NCI-H510A treated with DMSO at 0.1 percent for 48 hours (cell line): ENCODE data around the gene MED13L.

Experiments
- DNase-seq: peaks from one replicate; lab custom pipeline; 2025; lab: John Stamatoyannopoulos, UW

MED13L gene

GRCh38 chr12:115944392-115944742, 333.1 kb downstream of the MED13L start:
- no peak for DNase-seq

- no peak for DNase-seq
Measured at GRCh38 chr12:115943630-115944391, 333.7 kb downstream of the MED13L start.

- no peak for DNase-seq
Measured at GRCh38 chr12:115943310-115943629, 334.2 kb downstream of the MED13L start.

GRCh38 chr12:115942346-115942745, 335.1 kb downstream of the MED13L start:
- no peak for DNase-seq

- no peak for DNase-seq
Measured at GRCh38 chr12:115941362-115941761, 336.1 kb downstream of the MED13L start.

- no peak for DNase-seq
Measured at GRCh38 chr12:115938794-115939377, 338.6 kb downstream of the MED13L start.

- no peak for DNase-seq
Measured at GRCh38 chr12:115936997-115937916, 340.2 kb downstream of the MED13L start.

- DNase-seq = no peak
Measured at GRCh38 chr12:115934877-115935276, 342.6 kb downstream of the MED13L start.

GRCh38 chr12:115934046-115934445, 343.4 kb downstream of the MED13L start:
- DNase-seq = no peak

- DNase-seq = no peak
Measured at GRCh38 chr12:115932066-115932465, 345.4 kb downstream of the MED13L start.

GRCh38 chr12:115930336-115930735, 347.2 kb downstream of the MED13L start:
- no peak for DNase-seq

- DNase-seq = no peak
Measured at GRCh38 chr12:115926037-115926670, 351.3 kb downstream of the MED13L start.

- no peak for DNase-seq
Measured at GRCh38 chr12:115923851-115924250, 353.6 kb downstream of the MED13L start.

GRCh38 chr12:115922952-115923564, 354.4 kb downstream of the MED13L start:
- DNase-seq = no peak

GRCh38 chr12:115920395-115921183, 356.9 kb downstream of the MED13L start:
- DNase-seq = no peak

- no peak for DNase-seq
Measured at GRCh38 chr12:115918763-115919162, 358.7 kb downstream of the MED13L start.

GRCh38 chr12:115916910-115917668, 360.4 kb downstream of the MED13L start:
- DNase-seq = peak; percentile 90

GRCh38 chr12:115914122-115914521, 363.4 kb downstream of the MED13L start:
- DNase-seq = no peak

GRCh38 chr12:115912440-115912839, 365.1 kb downstream of the MED13L start:
- no peak for DNase-seq

- DNase-seq = no peak
Measured at GRCh38 chr12:115911360-115911759, 366.1 kb downstream of the MED13L start.
